Ascending aorta (tissue), 1 donor: ENCODE data around the gene PITPNM2. TPM values are rescaled to one million over a fixed set of nuclear protein-coding genes. Genes with fewer than 3 reads are reported as not detected.

ENCODE experiments used
- total RNA-seq: library from RNA; depleted of rRNA; stranded (reverse); fragments of >200 nt; gene quantifications from one replicate; pipeline ENCODE4 v1.1.0, GENCODE V29; 2016

Gene PITPNM2
- total RNA-seq, 1 donor from 2014 or later, result 8.4 TPM

Other genes with a start within 250 kb of the PITPNM2 start
- gene ABCB9, start 184.6 kb downstream of the PITPNM2 start, total RNA-seq, result 19.6 TPM
- gene OGFOD2, start 175.8 kb downstream of the PITPNM2 start, total RNA-seq, result 19.6 TPM
- 197 TPM for gene ARL6IP4, start 170.4 kb downstream of the PITPNM2 start, total RNA-seq
- gene MPHOSPH9, start 82.1 kb upstream of the PITPNM2 start, total RNA-seq, result 21.6 TPM
- 0.85 TPM for gene MTRFR, start 82.3 kb upstream of the PITPNM2 start, total RNA-seq
- gene CDK2AP1, start 120.8 kb upstream of the PITPNM2 start, total RNA-seq, result 39.6 TPM
- gene SBNO1, start 213.8 kb upstream of the PITPNM2 start, total RNA-seq, result 9.8 TPM
- 16.8 TPM for gene KMT5A, start 233.0 kb upstream of the PITPNM2 start, total RNA-seq